GM12873 (cell line): ENCODE results near the gene PRM1.

Source experiments
- CTCF ChIP-seq: IDR thresholded peaks from 2 replicates; pipeline ENCODE4 v1.5.1; 2012; ENCODE audit warnings: low read depth, mild to moderate bottlenecking, moderate library complexity, low read length, control low read depth; ENCODE audit not compliant: insufficient read depth; ENCODE audit errors: missing control alignments

PRM1 gene

GRCh38 chr16:11297492-11298142, 16.5 kb upstream of the PRM1 start:
- no peak for TF ChIP-seq CTCF

- no peak for TF ChIP-seq CTCF
These were observed 15.8 kb upstream of the PRM1 start for GRCh38 chr16:11296706-11297491.

DNA sequence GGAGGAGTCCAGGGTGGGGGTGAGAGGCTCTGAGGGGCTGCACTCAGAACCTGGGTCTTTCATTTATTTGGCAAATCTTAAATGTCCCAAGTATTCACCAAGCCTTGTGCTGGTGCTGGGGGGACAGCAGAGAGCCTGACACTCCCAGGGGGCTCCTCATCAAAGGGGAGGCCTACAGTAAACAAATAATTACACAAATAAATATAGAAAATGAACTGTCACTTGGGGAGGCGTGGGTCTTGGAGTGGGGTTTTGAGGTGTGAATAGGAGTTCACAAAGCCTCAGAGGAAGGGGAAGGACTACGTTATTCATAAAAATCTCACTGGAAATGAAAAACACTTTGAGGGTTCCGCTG, 15.2 kb upstream of the PRM1 start:
- TF ChIP-seq CTCF, result no peak

- TF ChIP-seq CTCF, result no peak
These were observed 14.5 kb upstream of the PRM1 start for GRCh38 chr16:11295672-11296071.

GRCh38 chr16:11292076-11292748, 11.1 kb upstream of the PRM1 start:
- no peak for TF ChIP-seq CTCF

- TF ChIP-seq CTCF, result no peak
These were observed 10.1 kb upstream of the PRM1 start for GRCh38 chr16:11291091-11291703.
